A673 (cell line): Measurements from ENCODE around the gene ADAMTS14. TPM values are rescaled to one million over a fixed set of nuclear protein-coding genes. Genes with fewer than 3 reads are reported as not detected.

Source experiments
- BruUV-seq: library from RNA; stranded (reverse); fragments of 400-500 nt; replicated peaks from 2 replicates; lab custom pipeline; 2021; lab: Mats Ljungman, UMichigan
- CTCF ChIA-PET: fragments of 300-600 bp; sonication (Branson Sonifier 250); formaldehyde crosslinking; loops from one replicate; lab custom pipeline; 2022; ENCODE audit warnings: antibody characterized with exemption; lab: Charles Lee
- POLR2A ChIA-PET: fragments of 300-600 bp; sonication (Branson Sonifier 250); formaldehyde crosslinking; loops from one replicate; lab custom pipeline; 2022; ENCODE audit warnings: antibody characterized with exemption; ENCODE audit not compliant: low non-redundant PET; lab: Charles Lee
- DNase-seq: peaks from one replicate; pipeline ENCODE4 v3.0.0-alpha.2; 2015; ENCODE audit warnings: low spot score
- H3K27ac ChIP-seq: fragments of 200-600 bp; sonication (generic); 2 replicates; pipeline ENCODE4 v1.5.1; 2016; ENCODE audit warnings: mixed run types, low read depth, mild to moderate bottlenecking, mixed read lengths, antibody characterized with exemption, low read length; ENCODE audit not compliant: poor library complexity, severe bottlenecking
- H3K27me3 ChIP-seq: fragments of 200-600 bp; sonication (generic); replicated peaks from 2 replicates; pipeline ENCODE4 v1.6.1; 2017; ENCODE audit warnings: mixed run types, low read depth, mild to moderate bottlenecking, mixed read lengths, antibody characterized with exemption, low read length; ENCODE audit not compliant: insufficient read depth, poor library complexity
- H3K36me3 ChIP-seq: fragments of 200-600 bp; sonication (generic); 2 replicates; pipeline ENCODE4 v1.6.1; 2016; ENCODE audit warnings: mixed run types, mild to moderate bottlenecking, mixed read lengths, antibody characterized with exemption, low read length; ENCODE audit not compliant: insufficient read depth, poor library complexity, severe bottlenecking
- H3K4me1 ChIP-seq: fragments of 200-600 bp; sonication (generic); 2 replicates; pipeline ENCODE4 v1.6.1; 2017; ENCODE audit warnings: mixed run types, mild to moderate bottlenecking, mixed read lengths, antibody characterized with exemption, low read length; ENCODE audit not compliant: insufficient read depth, poor library complexity, severe bottlenecking
- H3K4me3 ChIP-seq: fragments of 200-600 bp; sonication (generic); 2 replicates; pipeline ENCODE4 v1.5.1; 2016; ENCODE audit warnings: low read depth, mixed run types, mild to moderate bottlenecking, mixed read lengths, low read length; ENCODE audit not compliant: poor library complexity, severe bottlenecking
- H3K9me3 ChIP-seq: fragments of 200-600 bp; sonication (generic); 2 replicates; pipeline ENCODE4 v1.6.1; 2016; ENCODE audit warnings: mixed run types, low read depth, mild to moderate bottlenecking, mixed read lengths, antibody characterized with exemption, low read length; ENCODE audit not compliant: poor library complexity, severe bottlenecking
- EZH2 ChIP-seq: fragments of 200-600 bp; sonication (generic); IDR thresholded peaks from 2 replicates; pipeline ENCODE4 v1.6.1; 2017; ENCODE audit warnings: borderline replicate concordance, low read depth, mild to moderate bottlenecking, mixed read lengths, antibody characterized with exemption, low read length; ENCODE audit not compliant: poor library complexity, severe bottlenecking
- intact Hi-C: fragments of 100-400 bp; cut with micrococcal nuclease; formaldehyde crosslinking; loops from one replicate; pipeline ENCODE4 v1.10.0; 2022; ENCODE audit not compliant: unreplicated experiment
- total RNA-seq: library from RNA; stranded (reverse); gene quantifications from 2 replicates; pipeline ENCODE4 v1.2.3, GENCODE V29; 2021
- TF ChIP-seq, protein P1 (sequence below): fragments of 300-800, 200-600 bp; sonication (generic); conservative IDR thresholded peaks from 2 replicates; pipeline ENCODE4 v1.5.1; 2017; ENCODE audit warnings: low read depth, mild to moderate bottlenecking, antibody characterized with exemption, low read length, moderate library complexity, mixed read lengths

ADAMTS14 gene
- total RNA-seq, 1 experiment from 2014 or later, result 0.21 TPM

DNA sequence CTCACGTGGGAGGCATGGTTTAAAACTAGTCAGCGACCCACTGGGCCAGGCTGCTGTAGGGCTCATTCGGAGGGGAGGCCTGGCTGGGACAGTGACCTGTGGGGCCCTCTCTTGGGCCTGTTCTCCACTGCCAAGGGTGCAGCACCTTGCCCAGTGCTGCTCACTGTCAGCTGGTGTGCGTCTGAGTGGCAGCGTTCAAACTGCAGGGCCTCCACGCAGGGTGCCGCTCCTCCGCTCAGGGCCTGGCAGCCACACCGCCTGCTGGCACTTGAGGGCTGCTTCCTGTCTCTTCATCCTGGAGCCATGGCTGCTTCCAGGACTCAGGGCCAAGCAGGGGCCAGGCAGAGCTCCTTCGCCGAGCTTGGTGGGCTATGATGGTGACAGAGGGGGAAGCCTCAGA, 18.3 kb downstream of the ADAMTS14 start:
- no peaks in the 10 kb centered on the region for H3K27me3 ChIP-seq
- no peaks in the 10 kb centered on the region for H3K4me1 ChIP-seq
- peak; percentile 47 for DNase-seq
- no peak overlapping the region for H3K27ac ChIP-seq
- no peak for TF ChIP-seq EZH2
- TF ChIP-seq, protein P1, sequence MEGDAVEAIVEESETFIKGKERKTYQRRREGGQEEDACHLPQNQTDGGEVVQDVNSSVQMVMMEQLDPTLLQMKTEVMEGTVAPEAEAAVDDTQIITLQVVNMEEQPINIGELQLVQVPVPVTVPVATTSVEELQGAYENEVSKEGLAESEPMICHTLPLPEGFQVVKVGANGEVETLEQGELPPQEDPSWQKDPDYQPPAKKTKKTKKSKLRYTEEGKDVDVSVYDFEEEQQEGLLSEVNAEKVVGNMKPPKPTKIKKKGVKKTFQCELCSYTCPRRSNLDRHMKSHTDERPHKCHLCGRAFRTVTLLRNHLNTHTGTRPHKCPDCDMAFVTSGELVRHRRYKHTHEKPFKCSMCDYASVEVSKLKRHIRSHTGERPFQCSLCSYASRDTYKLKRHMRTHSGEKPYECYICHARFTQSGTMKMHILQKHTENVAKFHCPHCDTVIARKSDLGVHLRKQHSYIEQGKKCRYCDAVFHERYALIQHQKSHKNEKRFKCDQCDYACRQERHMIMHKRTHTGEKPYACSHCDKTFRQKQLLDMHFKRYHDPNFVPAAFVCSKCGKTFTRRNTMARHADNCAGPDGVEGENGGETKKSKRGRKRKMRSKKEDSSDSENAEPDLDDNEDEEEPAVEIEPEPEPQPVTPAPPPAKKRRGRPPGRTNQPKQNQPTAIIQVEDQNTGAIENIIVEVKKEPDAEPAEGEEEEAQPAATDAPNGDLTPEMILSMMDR, result no peak
- H3K36me3 ChIP-seq, result no peaks in the 10 kb centered on the region
- POLR2A ChIA-PET, result no interaction called here
- CTCF ChIA-PET, result no interaction called here
- H3K9me3 ChIP-seq, result no peaks in the 10 kb centered on the region
- no peak overlapping the region for H3K4me3 ChIP-seq
- no TSS peak for BruUV-seq
- intact Hi-C loops, result no loop called here

DNA sequence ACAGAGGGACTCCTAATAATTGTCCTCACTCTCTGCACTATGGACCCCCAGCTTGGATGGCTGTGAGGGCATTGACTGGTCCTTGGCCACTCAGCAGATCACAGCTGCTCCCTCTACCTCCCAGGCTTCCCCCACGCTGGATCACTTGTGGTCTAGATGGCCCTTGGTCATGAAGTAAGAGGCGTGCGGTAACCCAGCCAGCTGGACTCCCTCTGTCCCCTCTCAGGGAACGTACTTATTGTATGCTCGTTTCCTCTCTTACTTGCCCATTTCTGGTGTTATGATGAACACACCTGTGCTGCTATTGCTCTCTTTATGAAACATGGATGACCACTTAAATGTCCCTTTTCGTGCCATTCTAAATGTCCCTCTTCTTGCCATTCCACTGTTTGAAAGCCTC, 19.3 kb downstream of the ADAMTS14 start:
- Histone ChIP-seq H3K4me3 (no peak overlapping the region), H3K9me3 (no peaks in the 10 kb centered on the region), H3K27ac (no peak overlapping the region), H3K36me3 (no peaks in the 10 kb centered on the region), H3K27me3 (no peaks in the 10 kb centered on the region), H3K4me1 (no peaks in the 10 kb centered on the region)
- CTCF ChIA-PET, result no interaction called here
- no TSS peak for BruUV-seq
- intact Hi-C loops, result no loop called here
- DNase-seq, result no peak
- TF ChIP-seq EZH2, result no peak
- TF ChIP-seq, protein P1, result no peak
- POLR2A ChIA-PET, result no interaction called here

DNA sequence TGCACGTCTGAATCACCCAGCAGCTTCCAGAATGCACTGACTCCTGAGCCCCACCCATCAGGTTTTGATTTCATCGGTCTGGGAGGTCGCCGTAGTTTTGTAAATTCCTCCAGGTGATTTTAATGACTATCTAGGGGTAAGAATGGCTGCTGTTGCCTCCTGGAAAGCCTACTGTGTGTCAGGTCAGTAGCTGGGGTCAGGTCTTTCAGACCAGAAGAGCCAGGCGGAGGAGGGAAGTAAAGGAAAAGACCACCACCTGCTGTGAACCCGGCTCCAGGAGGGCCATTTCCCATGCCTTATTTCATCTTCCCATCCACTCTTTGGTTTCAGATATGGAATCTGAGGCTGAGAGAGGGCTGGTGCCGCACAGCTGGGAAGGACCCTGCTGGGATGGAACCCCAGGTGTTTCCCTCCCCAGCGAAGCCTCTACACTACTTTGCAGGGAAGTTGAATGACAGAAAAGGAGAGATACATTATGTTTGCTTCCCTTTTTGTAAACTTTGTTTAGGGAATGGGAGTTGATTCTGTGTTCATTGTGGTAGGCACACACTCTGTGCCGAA, 19.8 kb downstream of the ADAMTS14 start:
- CTCF ChIA-PET, result no interaction called here
- no peak overlapping the region for H3K27ac ChIP-seq

More for the DNA sequence above, 19.8 kb downstream of the ADAMTS14 start:
- TF ChIP-seq, protein P1, result no peak
- no peak for TF ChIP-seq EZH2
- Histone ChIP-seq H3K36me3 (no peaks in the 10 kb centered on the region), H3K9me3 (no peaks in the 10 kb centered on the region), H3K27me3 (no peaks in the 10 kb centered on the region), H3K4me1 (no peaks in the 10 kb centered on the region), H3K4me3 (no peak overlapping the region)
- intact Hi-C loops, result no loop called here
- DNase-seq, result no peak
- no TSS peak for BruUV-seq
- POLR2A ChIA-PET, result no interaction called here
